LNCAP (cell line): ENCODE results near the gene NEUROD2.

Source experiments
- TF ChIP-seq, protein P1 (sequence below): fragments of 450-650 bp; IDR thresholded peaks from 2 replicates; pipeline ENCODE4 v1.5.1; 2017; ENCODE audit warnings: mild to moderate bottlenecking

NEUROD2 gene

DNA sequence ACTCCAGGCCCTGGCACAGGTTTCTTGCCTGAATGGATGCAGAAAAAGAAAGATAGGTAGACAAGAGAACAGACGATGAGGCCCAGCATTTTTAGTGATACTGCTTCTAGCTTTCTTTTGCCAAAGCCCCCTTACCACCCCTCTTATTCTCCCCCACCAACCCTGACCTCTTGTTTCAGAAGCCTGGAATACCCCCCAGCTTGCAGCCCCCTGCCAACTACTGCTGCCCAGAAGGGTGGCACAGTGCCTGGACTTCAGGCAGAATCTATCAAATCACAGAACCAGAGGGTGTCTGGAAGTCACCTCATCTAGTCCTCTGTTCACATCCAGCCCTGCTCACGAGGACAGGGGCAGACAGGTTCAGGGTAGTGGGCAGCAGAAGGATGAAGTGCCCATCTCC is 35.6 kb downstream of the NEUROD2 start:
- TF ChIP-seq, protein P1, sequence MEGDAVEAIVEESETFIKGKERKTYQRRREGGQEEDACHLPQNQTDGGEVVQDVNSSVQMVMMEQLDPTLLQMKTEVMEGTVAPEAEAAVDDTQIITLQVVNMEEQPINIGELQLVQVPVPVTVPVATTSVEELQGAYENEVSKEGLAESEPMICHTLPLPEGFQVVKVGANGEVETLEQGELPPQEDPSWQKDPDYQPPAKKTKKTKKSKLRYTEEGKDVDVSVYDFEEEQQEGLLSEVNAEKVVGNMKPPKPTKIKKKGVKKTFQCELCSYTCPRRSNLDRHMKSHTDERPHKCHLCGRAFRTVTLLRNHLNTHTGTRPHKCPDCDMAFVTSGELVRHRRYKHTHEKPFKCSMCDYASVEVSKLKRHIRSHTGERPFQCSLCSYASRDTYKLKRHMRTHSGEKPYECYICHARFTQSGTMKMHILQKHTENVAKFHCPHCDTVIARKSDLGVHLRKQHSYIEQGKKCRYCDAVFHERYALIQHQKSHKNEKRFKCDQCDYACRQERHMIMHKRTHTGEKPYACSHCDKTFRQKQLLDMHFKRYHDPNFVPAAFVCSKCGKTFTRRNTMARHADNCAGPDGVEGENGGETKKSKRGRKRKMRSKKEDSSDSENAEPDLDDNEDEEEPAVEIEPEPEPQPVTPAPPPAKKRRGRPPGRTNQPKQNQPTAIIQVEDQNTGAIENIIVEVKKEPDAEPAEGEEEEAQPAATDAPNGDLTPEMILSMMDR = no peak

GRCh38 chr17:39569126-39569525 is 38.6 kb downstream of the NEUROD2 start:
- TF ChIP-seq, protein P1 = no peak

DNA sequence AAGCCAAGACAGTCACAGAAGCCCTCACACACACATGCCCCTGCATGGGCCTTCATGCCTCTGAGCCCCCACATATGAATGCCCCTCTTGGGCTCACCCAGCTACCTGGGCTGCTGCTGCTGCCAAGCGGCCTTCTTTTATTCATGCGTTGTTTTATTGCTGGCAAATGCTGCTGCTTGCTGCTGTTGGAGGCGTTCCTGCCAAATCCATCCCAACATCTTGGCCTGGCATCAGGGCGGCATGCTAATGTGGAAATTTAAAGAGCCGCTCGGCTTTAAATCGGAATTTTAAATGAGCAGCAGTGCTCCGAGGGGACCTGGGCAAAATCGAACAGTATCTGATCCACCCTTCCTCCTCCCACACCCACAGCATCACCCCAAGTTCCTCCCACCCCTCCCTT is 39.0 kb downstream of the NEUROD2 start:
- TF ChIP-seq, protein P1 = no peak

DNA sequence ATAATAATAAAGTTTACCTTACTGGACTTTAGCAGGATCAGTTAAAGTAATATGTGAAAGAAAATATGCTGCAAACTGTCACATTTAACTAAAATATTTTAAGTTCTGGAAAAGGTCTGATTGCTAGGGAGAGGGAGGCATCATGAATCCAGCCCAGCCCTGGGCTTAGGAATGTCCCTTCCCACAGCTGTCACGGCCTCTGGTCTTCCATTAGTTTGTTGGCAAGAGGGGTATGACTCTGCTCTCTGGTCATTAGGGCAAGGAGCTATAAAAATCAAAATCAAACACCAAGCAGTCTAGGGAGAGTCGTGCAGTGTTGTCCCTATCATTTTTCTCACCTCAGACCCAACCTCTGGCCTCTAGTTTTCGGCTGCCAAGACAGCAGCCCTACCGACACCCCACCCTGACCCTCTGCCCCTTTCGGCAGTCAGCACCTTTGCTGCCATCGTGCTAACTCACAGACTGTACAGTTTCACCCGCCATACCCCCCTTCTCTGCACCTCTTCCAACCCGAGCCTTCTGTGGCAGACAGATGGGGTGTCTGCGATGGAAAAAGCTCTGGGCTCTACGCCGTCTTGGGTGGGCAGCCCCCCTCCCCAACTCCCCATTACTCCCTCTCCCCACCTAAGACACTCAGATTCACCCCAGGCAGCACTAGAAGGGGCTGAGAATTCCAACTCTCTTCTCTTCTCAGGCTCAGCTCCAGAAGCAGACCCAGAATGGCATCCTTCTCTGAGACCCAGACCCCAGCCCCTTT is 41.4 kb downstream of the NEUROD2 start:
- TF ChIP-seq, protein P1 = no peak

DNA sequence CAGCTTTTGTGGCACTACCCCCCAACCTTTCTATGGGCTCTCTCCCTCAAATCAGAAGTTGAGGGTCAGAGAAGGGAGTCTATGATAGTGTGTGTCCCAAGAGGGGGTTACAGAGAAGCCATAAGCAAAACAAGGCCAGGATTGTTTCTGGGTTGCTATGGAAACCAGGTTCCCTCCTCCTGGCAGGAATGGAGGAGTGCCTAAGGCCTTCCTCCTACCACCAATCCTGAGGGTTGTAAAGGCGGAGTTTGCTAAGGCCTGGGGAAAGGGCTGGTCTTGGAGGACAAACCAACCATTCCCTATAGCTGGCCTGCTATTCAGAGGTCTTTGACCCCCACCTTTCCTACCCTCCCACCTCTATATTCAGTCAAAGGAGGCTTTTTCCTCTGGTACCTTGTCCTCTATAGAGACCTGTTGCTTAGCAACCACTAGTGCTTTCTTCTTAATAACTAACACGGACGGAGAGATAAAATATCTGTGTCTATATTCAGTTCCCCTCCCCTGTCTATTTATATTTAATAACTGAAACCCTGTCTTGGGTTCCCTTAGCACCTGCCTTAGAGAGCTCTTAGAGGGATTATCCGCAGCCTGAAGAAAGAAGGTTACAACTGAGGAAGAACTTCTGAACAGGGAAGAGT is 43.4 kb downstream of the NEUROD2 start:
- TF ChIP-seq, protein P1 = no peak

DNA sequence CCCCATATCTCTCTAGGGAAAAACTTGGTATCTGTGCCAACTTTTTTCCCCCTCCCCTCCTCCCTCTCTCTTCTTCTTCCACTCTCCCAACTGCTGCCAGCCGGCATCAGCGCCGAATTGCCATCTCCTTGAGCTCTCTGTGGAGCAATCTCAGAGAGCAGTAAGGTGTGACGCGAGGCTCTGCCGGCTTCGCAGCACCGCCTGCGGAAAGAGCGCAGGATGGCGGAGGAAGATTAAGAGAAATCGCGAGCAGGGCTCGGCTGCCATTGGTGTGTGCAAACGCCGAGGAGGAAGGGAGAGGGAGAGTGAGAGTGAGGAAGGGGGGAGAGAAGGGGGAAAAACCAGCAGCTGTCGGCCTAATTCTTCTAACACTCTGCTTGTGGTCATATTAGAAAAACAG is 44.2 kb downstream of the NEUROD2 start:
- TF ChIP-seq, protein P1 = no peak

DNA sequence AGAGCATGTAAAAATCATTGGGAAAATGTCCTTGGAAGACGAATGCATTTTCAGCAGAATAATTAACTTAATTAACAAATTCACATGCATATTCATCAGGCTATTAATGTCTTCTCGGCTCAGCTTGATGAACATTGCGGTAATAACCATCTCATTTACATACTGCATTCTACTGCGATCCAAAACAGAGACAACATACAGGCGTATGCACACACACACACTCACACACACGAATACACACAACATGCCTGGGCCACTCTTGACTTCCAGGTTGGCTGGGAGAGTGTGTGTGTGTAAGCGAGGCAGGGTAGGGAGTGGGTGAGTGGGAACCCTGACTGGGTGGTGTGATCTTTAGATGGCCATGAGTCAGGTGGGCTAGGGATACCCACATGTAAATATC is 44.7 kb downstream of the NEUROD2 start:
- TF ChIP-seq, protein P1 = no peak
